GM12878 (cell line): ENCODE data around the gene DYSF. TPM values are rescaled to one million over a fixed set of nuclear protein-coding genes. Genes with fewer than 3 reads are reported as not detected.

Experiments
- ATAC-seq: fragments of 200-7000 bp; cut with Tn5 transposase; 3 replicates; pipeline ENCODE4 v1.9.1; 2020; ENCODE audit warnings: mild to moderate bottlenecking, moderate library complexity
- BruUV-seq: library from RNA; stranded (reverse); fragments of 400-500 nt; replicated peaks from 2 replicates; lab custom pipeline; 2021; lab: Mats Ljungman, UMichigan
- CTCF ChIA-PET: fragments of 300-600 bp; sonication (Branson Sonifier 250); formaldehyde crosslinking; extraction: SDS; loops from one replicate; lab custom pipeline; 2021; ENCODE audit warnings: inconsistent platforms; lab: Yijun Ruan, JAX
- POLR2A ChIA-PET: fragments of 350-600 bp; formaldehyde crosslinking; extraction: SDS; loops from one replicate; lab custom pipeline; 2021; ENCODE audit warnings: inconsistent platforms; lab: Charles Lee
- RAD21 ChIA-PET: fragments of 300-600 bp; sonication (Branson Sonifier 250); formaldehyde crosslinking; loops from one replicate; lab custom pipeline; 2023; ENCODE audit warnings: antibody characterized with exemption; ENCODE audit not compliant: unreplicated experiment; lab: Charles Lee
- SMC1A ChIA-PET: fragments of 300-600 bp; sonication (Branson Sonifier 250); formaldehyde crosslinking; loops from one replicate; lab custom pipeline; 2023; ENCODE audit not compliant: unreplicated experiment, uncharacterized antibody; lab: Charles Lee
- DNase-seq: peaks from one replicate; pipeline ENCODE4 v3.0.0-alpha.2; 2011; ENCODE audit warnings: low read depth, low spot score
- FAIRE-seq: peaks from 3 replicates; lab custom pipeline; 2011; peaks lifted over from hg19 to GRCh38; lab: Jason Lieb, UNC
- H2AFZ ChIP-seq: 2 replicates; pipeline ENCODE4 v1.6.0; 2011; ENCODE audit warnings: low read depth, low read length, control low read depth; ENCODE audit not compliant: control insufficient read depth
- H3K27ac ChIP-seq: 2 replicates; pipeline ENCODE4 v1.5.1; 2011; ENCODE audit warnings: control low read depth; ENCODE audit not compliant: control insufficient read depth, insufficient read depth
- H3K27me3 ChIP-seq, 2 experiments: replicated peaks in 1 of 2; 2 replicates each; pipeline versions ENCODE4 v1.6.0 to v1.6.1; 2011; ENCODE audit warnings: low read length in 1 of 2; ENCODE audit not compliant: control insufficient read depth in 2 of 2, insufficient read depth in 2 of 2
- H3K36me3 ChIP-seq, 2 experiments: 2 replicates each; pipeline ENCODE4 v1.5.1; 2011; ENCODE audit warnings: low read length in 1 of 2; ENCODE audit not compliant: control insufficient read depth in 2 of 2, insufficient read depth in 2 of 2
- H3K4me1 ChIP-seq: 2 replicates; pipeline ENCODE4 v1.6.1; 2011; ENCODE audit warnings: mild to moderate bottlenecking, low read length, moderate library complexity, mixed read lengths; ENCODE audit not compliant: control insufficient read depth, insufficient read depth
- H3K4me2 ChIP-seq: 2 replicates; pipeline ENCODE4 v1.6.0; 2011; ENCODE audit warnings: control low read depth; ENCODE audit not compliant: control insufficient read depth, insufficient read depth
- H3K4me3 ChIP-seq: fragments of 200-600 bp; sonication (generic); 2 replicates; pipeline ENCODE4 v1.5.1; 2016
- H3K79me2 ChIP-seq: 2 replicates; pipeline ENCODE4 v1.6.0; 2011; ENCODE audit warnings: low read length; ENCODE audit not compliant: control insufficient read depth, insufficient read depth
- H3K9ac ChIP-seq: 2 replicates; pipeline ENCODE4 v1.8.0; 2011; ENCODE audit warnings: low read length, control low read depth, mixed read lengths; ENCODE audit not compliant: control insufficient read depth, insufficient read depth
- H3K9me3 ChIP-seq: replicated peaks from 3 replicates; pipeline ENCODE4 v1.5.1; 2011; ENCODE audit warnings: mild to moderate bottlenecking, low read length; ENCODE audit not compliant: control insufficient read depth, insufficient read depth
- H4K20me1 ChIP-seq: 2 replicates; pipeline ENCODE4 v1.6.0; 2011; ENCODE audit not compliant: control insufficient read depth, insufficient read depth
- BACH1 ChIP-seq: fragments of 450-650 bp; IDR thresholded peaks from 2 replicates; pipeline ENCODE4 v1.6.1; 2017; ENCODE audit warnings: mild to moderate bottlenecking, borderline replicate concordance
- SUPT20H ChIP-seq: IDR thresholded peaks from 2 replicates; pipeline ENCODE4 v1.6.1; 2011; ENCODE audit warnings: low read depth, mild to moderate bottlenecking, low read length, moderate library complexity, borderline replicate concordance; ENCODE audit not compliant: control insufficient read depth
- WGBS: methylation state at CpG from one replicate; pipeline ENCODE4 v1.1.6; 2016; ENCODE audit warnings: low lambda C conversion rate; ENCODE audit not compliant: insufficient replicate concordance, insufficient coverage; ENCODE audit errors: missing lambda C conversion rate; 5-methylcytosine and 5-hydroxymethylcytosine counted together
- in situ Hi-C: fragments of 300-500 bp; cut with MboI; formaldehyde crosslinking; loops from 9 replicates; pipeline ENCODE4 v1.14.3; 2018; ENCODE audit warnings: mixed read lengths
- intact Hi-C: fragments of 100-400 bp; cut with micrococcal nuclease; formaldehyde crosslinking; loops from one replicate; pipeline ENCODE4 v1.14.2; 2022; ENCODE audit not compliant: unreplicated experiment
- polyA plus RNA-seq, 11 experiments: library from polyadenylated mRNA; depleted of rRNA in 4 of 11; unstranded in 6 of 11; stranded (reverse) in 5 of 11; fragments of >200 nt; fragmentation: Nextera tagmentation in 4 of 11; fragmentation: Illumina TruSeq in 1 of 11; extraction: Ambion mirVana in 4 of 11; extraction: Trizol in 1 of 11; gene quantifications; 1 replicate in 1 of 11; 2 replicates in 10 of 11; pipeline versions ENCODE4 v1.2.1 to v1.2.3, GENCODE V29; 2011 to 2016; ENCODE audit warnings: inconsistent platforms in 2 of 11, missing spikeins in 2 of 11, low read depth in 1 of 11
- total RNA-seq, 4 experiments: library from RNA; depleted of rRNA in 3 of 4; stranded (reverse); fragments of >200 nt in 3 of 4; fragmentation: Illumina TruSeq in 1 of 4; extraction: Trizol in 1 of 4; gene quantifications; 2 replicates each; pipeline versions ENCODE4 v1.2.1 to v1.2.3, GENCODE V29; 2013 to 2021
- TF ChIP-seq, protein P1 (sequence below): IDR thresholded peaks from 2 replicates; pipeline ENCODE4 v1.6.1; 2011; ENCODE audit warnings: low read depth, low read length, improper control_type of control experiment, borderline replicate concordance

Gene DYSF
- total and polyA plus RNA-seq, 10 of the 15 experiments (the other 5 are each of a cell fraction or from before 2014, with no cell fraction given) = under 0.01 to 0.15 (median 0.03) TPM; not detected in 7

DNA sequence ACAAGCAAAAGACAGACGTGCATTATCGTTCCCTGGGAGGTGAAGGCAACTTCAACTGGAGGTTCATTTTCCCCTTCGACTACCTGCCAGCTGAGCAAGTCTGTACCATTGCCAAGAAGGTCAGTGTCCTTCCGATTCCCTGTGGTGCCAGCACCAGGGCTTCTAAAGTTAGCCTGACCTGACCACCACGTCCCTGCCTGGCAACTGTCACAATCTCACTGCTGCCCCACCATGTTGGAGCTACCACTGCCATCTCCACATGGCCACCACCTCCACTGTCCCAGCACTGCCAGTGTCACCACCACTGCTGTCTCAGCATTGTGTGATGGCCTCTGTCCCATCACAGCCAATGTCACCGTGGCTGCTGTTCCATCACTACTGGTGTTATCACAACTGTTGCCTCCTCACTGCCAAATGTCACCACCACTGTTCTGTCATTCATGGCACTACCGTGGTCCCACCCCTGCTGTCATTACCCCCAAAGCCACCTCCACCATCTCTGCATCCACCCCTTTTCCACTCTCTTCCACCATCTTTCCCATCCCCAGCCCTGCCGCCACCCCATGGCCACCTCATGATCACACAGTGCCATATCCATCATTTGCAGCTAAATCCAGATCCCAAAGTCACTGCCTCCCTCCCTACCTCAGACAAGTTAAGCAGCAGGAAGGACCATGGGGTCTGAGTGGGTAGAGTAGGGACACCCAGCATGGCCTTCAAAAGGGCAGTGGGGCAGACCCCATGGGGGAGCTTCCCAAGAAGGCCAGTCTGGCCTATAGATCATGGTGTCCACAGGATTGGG is 216.5 kb downstream of the DYSF start:
- ATAC-seq (no peak), FAIRE-seq (no peak)
- no peak overlapping the region for H3K9ac ChIP-seq
- ChIA-PET POLR2A (no interaction called here), SMC1A (no interaction called here)
- H3K4me1 ChIP-seq = no peaks in the 10 kb centered on the region
- 34% methylated on average over 8 of the region's 8 CpGs for WGBS
- no peaks in the 10 kb centered on the region for H3K9me3 ChIP-seq
- no peaks in the 10 kb centered on the region for H3K79me2 ChIP-seq
- H3K4me2 ChIP-seq = no peak overlapping the region
- no peaks in the 10 kb centered on the region for H4K20me1 ChIP-seq
- H3K36me3 ChIP-seq = no peaks in the 10 kb centered on the region
- in situ Hi-C loops = no loop called here
- no peak for TF ChIP-seq SUPT20H
- TF ChIP-seq, protein P1, sequence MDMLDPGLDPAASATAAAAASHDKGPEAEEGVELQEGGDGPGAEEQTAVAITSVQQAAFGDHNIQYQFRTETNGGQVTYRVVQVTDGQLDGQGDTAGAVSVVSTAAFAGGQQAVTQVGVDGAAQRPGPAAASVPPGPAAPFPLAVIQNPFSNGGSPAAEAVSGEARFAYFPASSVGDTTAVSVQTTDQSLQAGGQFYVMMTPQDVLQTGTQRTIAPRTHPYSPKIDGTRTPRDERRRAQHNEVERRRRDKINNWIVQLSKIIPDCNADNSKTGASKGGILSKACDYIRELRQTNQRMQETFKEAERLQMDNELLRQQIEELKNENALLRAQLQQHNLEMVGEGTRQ = no peak
- TF ChIP-seq, all 136 proteins: peak for 0
- CTCF ChIA-PET = no interaction called here
- DNase-seq = no peak
- RAD21 ChIA-PET = no interaction called here
- Histone ChIP-seq H3K27ac (no peak overlapping the region), H3K4me3 (no peak overlapping the region), H2AFZ (no peak overlapping the region), H3K27me3 (no peaks in the 10 kb centered on the region; a peak in 1 of 4 replicates)
- no TSS peak for BruUV-seq
- intact Hi-C loops = no loop called here

DNA sequence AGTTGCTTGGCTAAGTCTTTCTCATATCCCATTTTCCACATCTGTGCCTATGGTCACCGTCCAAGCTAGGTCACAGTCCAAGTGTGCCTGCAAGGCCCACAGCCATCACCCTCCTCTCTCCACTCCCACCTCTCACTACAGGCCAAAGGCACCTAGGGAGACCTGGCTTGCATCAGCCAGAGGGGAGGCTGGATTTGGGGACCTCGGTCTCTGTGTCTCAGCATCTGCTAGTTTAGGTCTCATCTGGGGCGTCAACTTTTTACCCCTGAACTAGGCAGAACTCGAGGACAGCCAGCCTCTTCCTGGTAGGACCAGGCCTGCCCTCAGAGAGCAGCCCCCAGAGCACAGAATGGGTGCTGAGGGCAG is 217.1 kb downstream of the DYSF start:
- no peak overlapping the region for H3K27ac ChIP-seq
- TF ChIP-seq BACH1 = no peak
- TF ChIP-seq, all 136 proteins: peak for 0
- no peaks in the 10 kb centered on the region for H3K9me3 ChIP-seq
- ATAC-seq = no peak
- SMC1A ChIA-PET = no interaction called here
- no TSS peak for BruUV-seq
- no peak for FAIRE-seq
- intact Hi-C loops (no loop called here), in situ Hi-C loops (no loop called here)
- no peaks in the 10 kb centered on the region for H3K4me1 ChIP-seq
- no peaks in the 10 kb centered on the region for H4K20me1 ChIP-seq
- H3K79me2 ChIP-seq = no peaks in the 10 kb centered on the region
- POLR2A ChIA-PET = no interaction called here
- no peaks in the 10 kb centered on the region; a peak in 2 of 4 replicates for H3K27me3 ChIP-seq
- CTCF ChIA-PET = no interaction called here
- no peak overlapping the region for H3K9ac ChIP-seq
- no peak overlapping the region for H3K4me2 ChIP-seq
- WGBS = 4% methylated on average over 4 of the region's 4 CpGs
- no peak for DNase-seq
- RAD21 ChIA-PET = no interaction called here
- no peak overlapping the region for H3K4me3 ChIP-seq
- H2AFZ ChIP-seq = no peak overlapping the region
- H3K36me3 ChIP-seq = no peaks in the 10 kb centered on the region
